Sigmoid colon (tissue), 7 donors: ENCODE results near the gene LRRC47. TPM values are rescaled to one million over a fixed set of nuclear protein-coding genes. Genes with fewer than 3 reads are reported as not detected.

Experiments
- DNase-seq: peaks from one replicate; pipeline ENCODE4 v3.0.0-alpha.2; 2019
- H3K27ac ChIP-seq, 4 donors: fragments of 200-600 bp; sonication (generic); one replicate each; pipeline ENCODE4 v1.5.1; 2016 to 2019; ENCODE audit warnings: mild to moderate bottlenecking in 1 of 4
- H3K27me3 ChIP-seq, 3 donors: fragments of 200-600 bp; sonication (generic); one replicate each; pipeline ENCODE4 v1.5.1; 2019; ENCODE audit warnings: mild to moderate bottlenecking in 1 of 3
- H3K36me3 ChIP-seq, 4 donors: fragments of 200-600 bp; sonication (generic); one replicate each; pipeline ENCODE4 v1.5.1; 2016 to 2019
- H3K4me1 ChIP-seq, 4 donors: fragments of 200-600 bp; sonication (generic); one replicate each; pipeline ENCODE4 v1.5.1; 2017 to 2019
- H3K4me3 ChIP-seq, 4 donors: fragments of 200-600 bp; sonication (generic); one replicate each; pipeline ENCODE4 v1.5.1; 2017 to 2019; ENCODE audit warnings: mild to moderate bottlenecking in 2 of 4, moderate library complexity in 1 of 4
- H3K9me3 ChIP-seq, 4 donors: fragments of 200-600 bp in 3 of 4; sonication (generic) in 3 of 4; one replicate each; pipeline versions ENCODE4 v1.5.1 to v1.6.1; 2013 to 2019
- EP300 ChIP-seq, 4 donors: sonication (generic); formaldehyde crosslinking; IDR thresholded peaks; one replicate each; pipeline ENCODE4 v1.6.1; 2017; ENCODE audit warnings: antibody characterized with exemption in 4 of 4
- POLR2A ChIP-seq, 2 donors: fragments of 450-650 bp; IDR thresholded peaks; one replicate each; pipeline ENCODE4 v1.6.1; 2016; ENCODE audit warnings: antibody characterized with exemption in 2 of 2, mild to moderate bottlenecking in 2 of 2, moderate library complexity in 2 of 2
- POLR2AphosphoS5 ChIP-seq, 4 donors: sonication (generic); formaldehyde crosslinking; IDR thresholded peaks; one replicate each; pipeline ENCODE4 v1.6.1; 2017; ENCODE audit warnings: antibody characterized with exemption in 4 of 4
- WGBS, 2 donors: extraction: QIAGEN DNeasy Blood & Tissue Kit; methylation state at CpG; one replicate each; pipeline ENCODE4 v1.1.7; 2013; 5-methylcytosine and 5-hydroxymethylcytosine counted together
- intact Hi-C: fragments of 100-400 bp; cut with DNase I; formaldehyde crosslinking; loops from one replicate; pipeline ENCODE4 v1.15.1; 2023
- polyA plus RNA-seq, 3 donors: library from polyadenylated mRNA; stranded (reverse); fragments of 200-250 nt; gene quantifications; one replicate each; pipeline ENCODE4 v1.2.3, GENCODE V29; 2013
- total RNA-seq, 4 donors: library from RNA; depleted of rRNA; stranded (reverse); fragments of >200 nt; gene quantifications; one replicate each; pipeline ENCODE4 v1.1.0, GENCODE V29; 2016
- TF ChIP-seq, protein P1 (sequence below), 4 experiments: fragments of 450-650 bp in 3 of 4; fragments of 200-600 bp in 1 of 4; IDR thresholded peaks; one replicate each; pipeline ENCODE4 v1.5.1; 2016 to 2019; ENCODE audit warnings: antibody characterized with exemption in 4 of 4, mild to moderate bottlenecking in 3 of 4, moderate library complexity in 2 of 4
- donor health status: healthy with polysubstance abuse.
- donor health status: Bipolar disorder and iron deficiency.
- donor health status: healthy.

The LRRC47 gene
- total and polyA plus RNA-seq, 7 donors = 11.4 to 36.4 (median 26.7) TPM

DNA sequence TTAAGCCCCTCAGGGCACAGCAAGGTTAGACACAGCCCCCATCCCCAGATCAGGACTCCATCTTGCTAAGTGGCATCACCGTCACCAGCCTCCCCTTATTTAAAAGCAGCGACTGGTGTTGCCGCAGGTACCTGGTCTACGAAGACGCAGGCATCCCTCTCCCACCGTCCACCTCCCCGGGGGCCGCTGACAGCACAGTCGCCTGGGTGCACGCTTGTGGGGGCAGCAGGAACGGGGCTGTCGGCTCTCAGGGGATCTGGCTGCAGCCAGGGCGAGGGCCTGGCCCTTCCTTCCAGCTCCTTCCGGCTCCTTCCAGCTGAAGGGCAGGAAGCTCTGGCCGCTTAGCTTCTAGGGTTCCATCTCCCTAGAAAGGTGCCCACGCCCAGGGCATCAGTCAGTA is 61.7 kb downstream of the LRRC47 start:
- no peak for DNase-seq
- whole genome bisulfite sequencing, 2 donors = 93 to 96% methylated on average over 16 of the region's 16 CpGs
- H3K4me3 ChIP-seq = no peak overlapping the region
- H3K27me3 ChIP-seq = peaks cover 7 to 37% (median 22%) of the 10 kb centered on the region in 3 donors
- peaks cover 0 to 52% (median 13%) of the 10 kb centered on the region in 4 donors for H3K36me3 ChIP-seq
- intact Hi-C loops = no loop called here
- peaks cover 0 to 8% (median 1%) of the 10 kb centered on the region in 4 donors for H3K4me1 ChIP-seq
- H3K27ac ChIP-seq = no peak overlapping the region
- H3K9me3 ChIP-seq = no peaks in the 10 kb centered on the region
- TF ChIP-seq, protein P1, sequence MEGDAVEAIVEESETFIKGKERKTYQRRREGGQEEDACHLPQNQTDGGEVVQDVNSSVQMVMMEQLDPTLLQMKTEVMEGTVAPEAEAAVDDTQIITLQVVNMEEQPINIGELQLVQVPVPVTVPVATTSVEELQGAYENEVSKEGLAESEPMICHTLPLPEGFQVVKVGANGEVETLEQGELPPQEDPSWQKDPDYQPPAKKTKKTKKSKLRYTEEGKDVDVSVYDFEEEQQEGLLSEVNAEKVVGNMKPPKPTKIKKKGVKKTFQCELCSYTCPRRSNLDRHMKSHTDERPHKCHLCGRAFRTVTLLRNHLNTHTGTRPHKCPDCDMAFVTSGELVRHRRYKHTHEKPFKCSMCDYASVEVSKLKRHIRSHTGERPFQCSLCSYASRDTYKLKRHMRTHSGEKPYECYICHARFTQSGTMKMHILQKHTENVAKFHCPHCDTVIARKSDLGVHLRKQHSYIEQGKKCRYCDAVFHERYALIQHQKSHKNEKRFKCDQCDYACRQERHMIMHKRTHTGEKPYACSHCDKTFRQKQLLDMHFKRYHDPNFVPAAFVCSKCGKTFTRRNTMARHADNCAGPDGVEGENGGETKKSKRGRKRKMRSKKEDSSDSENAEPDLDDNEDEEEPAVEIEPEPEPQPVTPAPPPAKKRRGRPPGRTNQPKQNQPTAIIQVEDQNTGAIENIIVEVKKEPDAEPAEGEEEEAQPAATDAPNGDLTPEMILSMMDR (IDR thresholded peaks at IDR 0.05) = no peak
- TF ChIP-seq POLR2AphosphoS5 (IDR thresholded peaks at IDR 0.05) (no peak), POLR2A (IDR thresholded peaks at IDR 0.05) (no peak), EP300 (IDR thresholded peaks at IDR 0.05) (no peak)

DNA sequence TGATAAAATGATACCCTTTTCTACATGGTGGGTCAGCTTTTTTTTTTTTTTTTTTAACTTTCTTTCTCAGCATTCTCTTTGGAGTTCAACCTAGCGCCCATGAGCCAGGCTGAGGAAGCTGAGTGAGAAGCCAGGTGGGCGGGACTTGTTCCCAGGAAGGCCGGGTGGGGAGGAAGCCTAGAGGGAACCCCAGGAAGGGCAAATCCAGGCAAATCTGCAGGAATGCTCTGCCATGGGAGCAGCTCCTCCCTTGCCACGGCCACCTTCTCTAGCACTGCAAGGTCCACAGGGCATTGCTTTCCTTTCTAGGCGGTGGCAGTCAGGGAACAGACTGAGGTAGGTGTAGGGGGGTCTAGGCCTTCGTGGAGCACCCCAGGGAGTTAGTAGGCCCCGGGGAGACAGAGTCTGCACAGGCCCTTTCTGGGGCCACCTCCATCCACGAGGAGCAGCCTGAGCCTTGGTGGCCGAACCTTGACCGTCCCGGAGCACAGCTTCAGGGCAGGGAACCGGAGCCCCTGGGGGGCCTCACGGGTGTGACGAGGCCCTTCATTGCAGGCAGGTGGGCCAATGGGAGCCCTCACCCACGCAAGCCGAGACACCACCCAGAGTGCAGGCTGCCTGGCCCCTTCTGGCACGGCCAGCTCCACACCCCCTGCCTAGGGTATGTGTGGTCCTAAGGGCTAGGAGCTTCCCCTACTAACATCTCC is 62.3 kb downstream of the LRRC47 start:
- Histone ChIP-seq H3K4me1 (peaks cover 0 to 8% (median 1%) of the 10 kb centered on the region in 4 donors), H3K27ac (no peak overlapping the region), H3K9me3 (no peaks in the 10 kb centered on the region), H3K36me3 (peaks cover 0 to 46% (median 11%) of the 10 kb centered on the region in 4 donors), H3K4me3 (no peak overlapping the region), H3K27me3 (peaks cover 7 to 43% (median 27%) of the 10 kb centered on the region in 3 donors)
- DNase-seq = no peak
- TF ChIP-seq POLR2A (IDR thresholded peaks at IDR 0.05) (no peak), EP300 (IDR thresholded peaks at IDR 0.05) (no peak), POLR2AphosphoS5 (IDR thresholded peaks at IDR 0.05) (no peak)
- TF ChIP-seq, protein P1 (IDR thresholded peaks at IDR 0.05) = no peak
- intact Hi-C loops = no loop called here
- WGBS, 2 donors = 83 to 86% methylated on average over 17 of the region's 17 CpGs

DNA sequence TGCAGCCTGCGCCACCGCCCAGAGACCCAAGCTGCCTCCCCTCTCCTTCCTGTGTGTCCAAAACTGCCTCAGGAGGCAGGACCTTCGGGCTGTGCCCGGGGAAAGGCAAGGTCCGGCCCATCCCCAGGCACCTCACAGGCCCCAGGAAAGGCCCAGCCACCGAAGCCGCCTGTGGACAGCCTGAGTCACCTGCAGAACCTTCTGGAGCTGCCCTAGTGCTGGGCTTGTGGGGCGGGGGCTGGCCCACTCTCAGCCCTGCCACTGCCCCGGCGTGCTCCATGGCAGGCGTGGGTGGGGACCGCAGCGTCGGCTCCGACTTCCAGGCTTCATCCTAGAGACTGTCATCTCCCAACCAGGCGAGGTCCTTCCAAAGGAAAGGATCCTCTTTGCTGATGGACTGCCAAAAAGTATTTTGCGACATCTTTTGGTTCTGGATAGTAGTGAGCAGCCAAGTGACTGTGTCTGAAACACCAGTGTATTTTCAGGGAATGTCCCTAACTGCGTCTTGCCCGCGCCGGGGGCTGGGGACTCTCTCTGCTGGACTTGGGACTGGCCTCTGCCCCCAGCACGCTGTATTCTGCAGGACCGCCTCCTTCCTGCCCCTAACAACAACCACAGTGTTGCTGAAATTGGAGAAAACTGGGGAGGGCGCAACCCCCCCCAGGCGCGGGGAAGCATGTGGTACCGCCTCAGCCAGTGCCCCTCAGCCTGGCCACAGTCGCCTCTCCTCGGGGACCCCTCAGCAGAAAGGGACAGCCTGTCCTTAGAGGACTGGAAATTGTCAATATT is 63.0 kb downstream of the LRRC47 start:
- no peaks in the 10 kb centered on the region for H3K9me3 ChIP-seq
- WGBS, 2 donors = 73 to 83% methylated on average over 29 of the region's 29 CpGs
- no peak overlapping the region for H3K27ac ChIP-seq
- H3K4me1 ChIP-seq = peaks cover 0 to 8% (median 1%) of the 10 kb centered on the region in 4 donors
- H3K27me3 ChIP-seq = peaks cover 7 to 49% (median 27%) of the 10 kb centered on the region in 3 donors
- no peak overlapping the region for H3K4me3 ChIP-seq
- H3K36me3 ChIP-seq = peaks cover 0 to 39% (median 5%) of the 10 kb centered on the region in 4 donors
- no peak for DNase-seq
- intact Hi-C loops = no loop called here
- no peak for TF ChIP-seq POLR2AphosphoS5 (IDR thresholded peaks at IDR 0.05)
- TF ChIP-seq POLR2A (IDR thresholded peaks at IDR 0.05) = no peak

DNA sequence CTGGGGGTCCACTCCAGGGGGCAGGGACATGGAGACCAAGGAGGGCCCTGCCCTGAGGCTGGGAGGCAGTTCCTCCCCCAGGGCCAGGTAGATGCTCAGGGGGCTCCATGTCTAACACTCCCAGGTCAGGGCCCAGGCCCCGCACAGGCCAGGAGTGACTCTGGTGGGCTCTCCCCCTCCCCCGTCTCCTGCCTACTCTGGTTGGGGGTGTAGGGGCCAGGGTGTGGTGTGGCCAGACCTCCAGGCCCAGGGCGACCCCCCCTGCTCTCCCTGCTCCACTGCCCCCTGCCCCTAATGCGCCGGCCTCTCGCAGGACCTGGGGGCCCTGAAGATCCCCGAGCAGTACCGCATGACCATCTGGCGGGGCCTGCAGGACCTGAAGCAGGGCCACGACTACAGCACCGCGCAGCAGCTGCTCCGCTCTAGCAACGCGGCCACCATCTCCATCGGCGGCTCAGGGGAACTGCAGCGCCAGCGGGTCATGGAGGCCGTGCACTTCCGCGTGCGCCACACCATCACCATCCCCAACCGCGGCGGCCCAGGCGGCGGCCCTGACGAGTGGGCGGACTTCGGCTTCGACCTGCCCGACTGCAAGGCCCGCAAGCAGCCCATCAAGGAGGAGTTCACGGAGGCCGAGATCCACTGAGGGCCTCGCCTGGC is 63.7 kb downstream of the LRRC47 start:
- Histone ChIP-seq H3K27me3 (peaks cover 7 to 54% (median 28%) of the 10 kb centered on the region in 3 donors), H3K4me3 (no peak overlapping the region), H3K4me1 (peaks cover 0 to 8% (median 1%) of the 10 kb centered on the region in 4 donors), H3K36me3 (peaks cover 0 to 32% (median 2%) of the 10 kb centered on the region in 4 donors), H3K9me3 (no peaks in the 10 kb centered on the region), H3K27ac (no peak overlapping the region)
- WGBS, 2 donors = 24 to 35% methylated on average over 37 of the region's 37 CpGs
- intact Hi-C loops = no loop called here
- no peak for DNase-seq
- TF ChIP-seq EP300 (IDR thresholded peaks at IDR 0.05) = no peak
- TF ChIP-seq, protein P1 (IDR thresholded peaks at IDR 0.05) = no peak
- TF ChIP-seq POLR2AphosphoS5 (IDR thresholded peaks at IDR 0.05) = no peak
- no peak for TF ChIP-seq POLR2A (IDR thresholded peaks at IDR 0.05)
